IMR-90 (cell line): ENCODE data around the gene NLGN1.

Source experiments
- BHLHE40 ChIP-seq: fragments of 150-350 bp; IDR thresholded peaks from 2 replicates; pipeline ENCODE4 v1.6.1; 2016; ENCODE audit warnings: mild to moderate bottlenecking, low read depth, low read length
- CTCF ChIP-seq: conservative IDR thresholded peaks from 2 replicates; pipeline ENCODE4 v1.5.1; 2012; ENCODE audit warnings: mild to moderate bottlenecking, low read depth, low read length, improper control_type of control experiment
- NFE2L2 ChIP-seq: fragments of 150-350 bp; IDR thresholded peaks from 2 replicates; pipeline ENCODE4 v1.6.1; 2016; ENCODE audit warnings: low read depth, mild to moderate bottlenecking, low read length
- POLR2A ChIP-seq: IDR thresholded peaks from 2 replicates; pipeline ENCODE4 v1.6.1; 2012; ENCODE audit warnings: mild to moderate bottlenecking, low read depth, low read length
- RFX5 ChIP-seq: IDR thresholded peaks from 2 replicates; pipeline ENCODE4 v1.8.0; 2012; ENCODE audit warnings: low read depth, mild to moderate bottlenecking, low read length, moderate library complexity

DNA sequence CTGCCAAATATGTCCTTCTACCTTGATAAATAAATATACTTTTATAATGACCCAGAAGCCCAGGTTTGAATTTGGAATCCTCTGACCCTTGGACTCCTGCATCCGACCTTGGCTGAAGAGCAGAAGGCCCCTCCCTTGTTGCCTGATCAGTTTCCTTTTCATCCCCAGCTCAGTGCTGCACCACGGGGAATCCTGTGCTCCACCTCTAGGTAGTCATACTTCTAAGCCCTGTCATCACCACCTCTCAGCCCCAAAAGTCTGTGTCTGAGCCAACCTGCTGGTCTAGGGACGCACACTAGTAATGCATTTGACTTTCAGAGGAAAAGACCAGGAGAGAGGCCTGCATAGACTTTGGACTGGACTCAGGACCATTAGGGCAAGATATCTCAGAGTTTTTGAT is 310.6 kb downstream of the NLGN1 start:
- TF ChIP-seq CTCF (no peak), POLR2A (no peak), BHLHE40 (no peak), RFX5 (no peak), NFE2L2 (no peak)
